ENCODE data around the gene CSMD2.
"Not testable (repeated sequence)": the region's sequence is repeated elsewhere in the genome, so short reads cannot be mapped to it uniquely, and the experiment has no call there.

The CSMD2 gene

GRCh38 chr1:33537885-33538284 is 627.1 kb downstream of the CSMD2 start:
- no peak for DNase-seq (ENCODE audit: low read depth)

GRCh38 chr1:33535334-33535733 is 629.7 kb downstream of the CSMD2 start:
- no peak for DNase-seq (ENCODE audit: low read depth)

GRCh38 chr1:33532936-33533335 is 632.1 kb downstream of the CSMD2 start:
- DNase-seq (ENCODE audit: low read depth) = no peak

DNA sequence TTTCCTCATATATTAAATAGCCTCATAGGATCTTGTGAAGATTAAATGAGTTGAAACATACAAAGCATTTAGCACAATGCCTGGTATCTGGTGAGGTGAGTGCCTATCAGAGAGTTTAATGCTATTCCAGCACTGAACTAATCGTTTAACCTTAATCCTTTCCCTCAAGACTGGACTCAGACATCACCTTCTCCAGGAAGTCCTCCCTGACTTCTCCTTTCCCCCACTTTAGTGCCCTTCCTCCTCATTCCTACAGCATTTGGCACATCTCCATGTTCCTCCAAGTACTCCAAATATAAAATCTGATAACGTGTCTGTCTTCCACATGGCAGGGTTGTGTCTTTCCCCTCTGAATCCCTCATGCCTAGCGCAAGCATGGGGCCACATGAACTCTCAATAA is 632.8 kb downstream of the CSMD2 start:
- no peak for DNase-seq (ENCODE audit: low read depth)

GRCh38 chr1:33529957-33530356 is 635.1 kb downstream of the CSMD2 start:
- no peak for DNase-seq (ENCODE audit: low read depth)

DNA sequence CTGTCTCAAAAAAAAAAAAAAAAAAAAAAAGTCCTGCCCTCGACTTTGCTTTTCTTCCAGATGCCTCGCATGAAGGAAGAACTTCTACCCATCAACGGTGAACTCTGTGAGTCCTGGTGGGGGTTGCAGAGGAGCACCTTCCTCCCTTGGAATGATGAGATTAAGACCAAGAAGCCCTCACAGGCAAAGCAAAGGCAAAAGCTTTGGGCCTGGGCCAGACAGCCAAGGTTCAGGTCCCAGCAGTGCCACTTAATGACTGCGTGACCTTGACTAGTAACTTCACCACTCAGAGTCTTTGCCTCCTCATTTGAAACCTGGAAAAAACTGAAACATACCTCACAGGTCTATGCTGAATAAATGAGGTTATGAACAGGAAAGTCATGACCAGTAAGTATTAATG is 637.1 kb downstream of the CSMD2 start:
- DNase-seq (ENCODE audit: low read depth) = no peak

DNA sequence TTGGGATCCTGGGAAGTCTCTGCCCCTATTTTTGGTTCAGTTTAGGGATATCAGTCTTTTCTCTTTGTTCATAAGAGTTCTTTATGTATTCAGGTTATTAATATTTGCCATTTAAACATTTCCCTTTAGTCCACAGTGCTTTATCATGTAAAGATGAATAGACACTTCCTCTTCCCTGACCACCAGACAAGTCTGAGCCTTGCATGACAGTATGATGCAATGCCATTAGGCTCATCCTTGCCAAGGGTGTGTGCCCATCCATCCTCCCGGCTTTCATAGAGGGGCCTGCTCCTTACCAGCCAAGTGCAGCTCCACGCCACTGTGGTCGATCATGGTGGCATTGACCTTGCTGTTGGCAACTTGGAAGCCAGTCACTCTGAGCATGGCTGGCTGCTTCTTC is 640.4 kb downstream of the CSMD2 start:
- no peak for DNase-seq (ENCODE audit: low read depth)

DNA sequence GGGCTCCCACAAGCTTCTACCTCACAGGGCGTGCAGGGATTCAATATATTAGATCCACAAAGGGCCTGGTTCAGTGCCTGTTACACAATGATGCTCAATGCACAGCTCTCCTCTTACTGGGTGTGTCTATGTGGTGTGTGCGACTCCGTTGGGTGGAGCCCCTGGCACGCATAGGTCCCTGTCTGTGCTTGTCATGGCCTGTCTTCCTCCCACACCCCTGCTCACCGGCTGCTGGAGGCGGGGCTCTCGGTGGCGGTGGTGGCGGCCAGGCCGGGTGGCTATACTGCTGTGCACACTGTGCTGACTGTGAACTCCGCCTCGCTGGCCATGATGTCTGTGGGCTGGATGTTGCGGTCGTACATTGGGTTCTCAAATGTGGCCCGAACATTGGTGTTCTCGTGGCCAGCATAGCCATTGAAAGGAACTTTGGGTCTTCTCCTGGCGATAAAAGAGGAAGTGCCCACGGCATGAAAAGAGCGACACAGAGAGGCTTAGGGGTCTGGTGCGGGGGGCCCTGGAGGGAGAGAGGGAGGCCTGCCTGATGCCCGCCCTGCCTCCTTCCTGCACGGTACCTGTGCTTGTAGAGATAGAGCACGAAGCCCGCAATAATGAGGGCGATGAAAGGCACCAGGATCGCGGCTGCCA is 645.7 kb downstream of the CSMD2 start:
- no peak for DNase-seq (ENCODE audit: low read depth)

DNA sequence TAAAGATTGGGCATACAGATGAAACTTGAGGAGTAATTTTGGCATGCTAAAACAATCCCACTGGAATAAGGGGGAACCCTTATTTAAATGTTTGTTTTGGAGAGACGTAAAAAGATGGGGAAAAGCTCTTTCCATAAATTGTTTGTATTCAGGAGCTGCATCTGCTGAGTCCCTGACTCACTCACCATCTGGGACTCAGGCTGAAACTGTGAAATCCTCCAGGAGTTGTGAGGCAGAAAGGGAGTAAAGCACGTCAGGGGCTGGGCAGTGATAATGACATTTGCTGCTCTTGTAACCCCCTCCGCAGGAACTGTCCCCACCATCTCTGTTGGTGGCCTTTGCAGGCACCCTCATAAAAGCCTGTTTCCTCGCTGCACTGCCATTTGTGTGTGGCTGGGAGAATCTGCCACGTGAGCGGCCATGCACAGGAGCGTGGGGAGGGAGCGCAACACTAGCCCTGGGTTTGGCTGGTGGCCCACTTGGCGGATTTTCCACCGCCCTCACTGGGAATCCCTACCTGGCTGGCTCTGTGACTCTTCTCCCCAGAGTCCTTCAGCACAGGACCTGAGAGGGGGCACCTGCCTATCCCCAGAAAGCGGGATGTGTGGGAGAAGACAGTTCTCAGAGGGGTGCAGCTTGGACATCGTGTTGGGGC is 647.3 kb downstream of the CSMD2 start:
- no peak for DNase-seq (ENCODE audit: low read depth)

DNA sequence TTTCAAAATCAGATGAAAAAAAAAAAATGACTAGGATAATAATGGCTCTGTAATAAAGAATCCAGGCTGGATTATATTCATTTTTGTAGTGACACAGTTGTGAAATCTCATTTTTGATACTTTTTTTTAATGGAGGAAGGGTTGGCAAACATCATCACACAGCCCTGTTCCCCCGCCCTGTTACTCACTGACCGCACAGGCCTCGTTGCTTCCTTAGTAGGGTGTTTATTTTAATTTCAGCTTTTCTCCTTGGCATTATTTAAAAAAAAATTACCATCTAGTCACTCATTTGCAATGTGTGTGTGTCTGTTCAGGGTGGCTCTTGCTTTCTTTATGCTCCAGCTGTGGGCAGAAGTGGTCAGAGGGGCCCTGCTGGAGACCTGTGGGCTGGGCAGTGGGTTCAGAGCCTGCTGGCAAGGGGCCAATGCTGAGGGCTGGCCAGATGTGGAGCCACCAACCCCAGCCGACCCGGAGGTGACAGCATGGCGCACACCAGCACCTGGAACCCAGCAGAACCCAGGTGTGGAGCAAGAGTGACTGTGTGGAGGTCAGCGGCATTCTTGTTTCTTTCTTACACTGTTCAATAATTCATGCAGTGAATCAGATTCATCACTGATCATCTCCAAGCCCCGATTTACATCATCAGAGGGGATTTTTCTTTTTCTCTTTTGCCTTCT is 648.0 kb downstream of the CSMD2 start:
- no peak for DNase-seq (ENCODE audit: low read depth)

DNA sequence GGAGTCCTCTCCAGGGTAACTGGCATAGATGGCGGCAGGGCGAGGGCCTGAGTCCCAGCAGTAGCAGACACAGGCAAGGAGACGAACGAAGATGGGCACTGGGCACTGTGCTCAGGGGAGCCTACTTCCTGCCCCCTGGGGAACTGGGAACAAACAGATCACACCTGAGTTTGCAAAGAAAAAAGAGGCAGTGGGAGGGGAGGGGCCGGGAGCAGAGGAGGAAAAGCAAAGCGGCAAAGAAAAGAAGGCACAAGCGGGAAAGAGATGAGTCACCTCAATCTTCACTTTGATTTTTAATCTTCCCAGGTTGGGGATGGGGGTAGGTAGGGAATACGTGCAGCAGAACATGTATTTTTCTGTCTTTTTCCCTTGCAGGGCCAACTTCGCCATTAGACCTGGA is 648.6 kb downstream of the CSMD2 start:
- no peak for DNase-seq (ENCODE audit: low read depth)

DNA sequence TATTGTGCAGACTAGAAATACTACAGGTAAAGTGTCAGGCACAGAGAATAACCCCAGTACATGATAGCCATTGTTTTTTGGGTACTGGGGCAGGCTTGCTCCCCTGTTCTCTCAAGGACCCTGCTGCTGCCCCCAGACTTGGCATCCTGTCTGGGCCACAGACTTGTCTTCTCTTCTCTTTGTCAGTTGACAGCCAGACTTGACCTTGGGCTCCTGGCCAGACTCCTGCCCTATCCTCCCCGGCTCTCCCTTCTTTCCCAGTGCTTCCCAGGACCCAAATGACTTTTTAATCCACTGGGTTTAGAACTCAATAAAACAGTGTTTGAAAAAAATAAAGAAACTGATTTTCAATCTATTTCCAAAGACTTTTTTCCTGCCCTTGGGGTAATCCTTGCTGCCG is 649.4 kb downstream of the CSMD2 start:
- DNase-seq (ENCODE audit: low read depth) = no peak

- DNase-seq (ENCODE audit: low read depth) = no peak
Observed at GRCh38 chr1:33515112-33515511, 649.9 kb downstream of the CSMD2 start.

GRCh38 chr1:33512226-33513011 is 652.6 kb downstream of the CSMD2 start:
- DNase-seq (ENCODE audit: low read depth) = no peak

DNA sequence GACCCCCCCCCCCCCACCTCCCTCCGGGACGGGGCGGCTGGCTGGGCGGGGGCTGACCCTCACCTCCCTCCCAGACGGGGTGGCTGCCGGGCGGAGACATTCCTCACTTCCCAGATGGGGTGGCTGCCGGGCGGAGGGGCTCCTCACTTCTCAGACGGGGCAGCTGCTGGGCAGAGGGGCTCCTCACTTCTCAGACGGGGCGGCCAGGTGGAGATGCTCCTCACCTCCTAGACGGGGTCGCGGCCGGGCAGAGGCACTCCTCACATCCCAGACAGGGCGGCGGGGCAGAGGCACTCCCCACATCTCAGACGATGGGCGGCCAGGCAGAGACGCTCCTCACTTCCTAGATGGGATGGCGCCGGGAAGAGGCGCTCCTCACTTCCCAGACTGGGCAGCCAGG is 655.8 kb downstream of the CSMD2 start:
- not testable (repeated sequence) for DNase-seq (ENCODE audit: low read depth)

- no peak for DNase-seq (ENCODE audit: low read depth)
Observed at GRCh38 chr1:33508151-33508550, 656.9 kb downstream of the CSMD2 start.

DNA sequence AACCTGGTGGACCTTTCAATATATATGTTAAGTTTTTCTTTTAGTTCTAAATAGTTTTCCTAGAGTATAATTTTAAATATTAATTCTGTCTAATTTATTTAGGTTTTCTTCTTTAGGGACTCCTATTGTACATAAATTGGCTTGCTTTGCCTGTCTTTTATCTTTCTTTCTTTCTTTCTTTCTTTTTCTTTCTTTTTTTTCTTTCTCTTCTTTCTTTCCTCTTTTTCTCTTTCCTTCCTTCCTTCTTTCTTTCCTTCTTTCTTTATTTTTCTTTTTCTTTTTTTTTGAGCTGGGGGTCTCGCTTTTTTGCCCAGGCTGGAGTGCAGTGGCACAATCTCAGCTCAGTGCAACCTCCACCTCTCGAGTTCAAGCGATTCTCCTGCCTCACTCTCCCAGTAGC is 657.4 kb downstream of the CSMD2 start:
- no peak for DNase-seq (ENCODE audit: low read depth)

DNA sequence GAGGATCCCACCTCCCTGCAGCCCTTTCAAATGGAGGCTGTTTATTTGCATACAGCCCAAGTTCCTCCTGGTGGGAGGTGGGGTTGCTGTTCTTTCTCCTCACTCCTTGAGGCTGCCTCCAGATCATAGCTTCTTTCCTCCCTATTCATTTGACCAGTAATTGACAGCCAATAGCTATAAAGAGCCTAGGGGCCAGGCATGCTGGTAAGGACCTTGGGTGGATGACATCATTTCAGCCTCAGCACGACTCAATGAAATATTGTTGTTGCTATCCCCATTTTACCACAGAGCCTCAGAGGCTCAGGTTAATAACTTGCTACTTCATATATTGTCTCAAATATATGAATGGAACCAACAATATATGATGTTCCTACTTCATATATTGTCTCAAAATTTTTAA is 661.5 kb downstream of the CSMD2 start:
- no peak for DNase-seq (ENCODE audit: low read depth)

GRCh38 chr1:33502726-33503125 is 662.3 kb downstream of the CSMD2 start:
- DNase-seq (ENCODE audit: low read depth) = no peak

DNA sequence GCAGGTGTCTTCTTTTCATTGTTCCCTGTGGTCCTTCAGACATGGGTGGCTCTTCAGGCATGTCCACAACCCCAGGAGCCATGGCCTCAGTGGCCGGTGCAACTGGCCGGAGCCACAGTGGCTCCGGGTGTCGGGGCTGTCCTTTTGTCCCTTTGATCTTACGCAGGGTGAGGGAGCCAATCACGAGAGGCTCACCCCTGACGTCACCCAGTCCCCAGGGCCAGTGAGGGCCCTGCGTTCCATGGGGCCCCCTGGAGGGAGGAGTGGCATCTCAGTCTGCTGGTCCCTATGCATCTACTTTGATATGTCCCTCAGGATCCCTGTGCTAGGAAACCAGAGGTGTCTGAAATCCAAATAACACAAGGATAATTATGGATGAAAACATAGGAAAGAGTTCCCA is 663.3 kb downstream of the CSMD2 start:
- no peak for DNase-seq (ENCODE audit: low read depth)

- no peak for DNase-seq (ENCODE audit: low read depth)
Observed at GRCh38 chr1:33501309-33501708, 663.7 kb downstream of the CSMD2 start.

DNA sequence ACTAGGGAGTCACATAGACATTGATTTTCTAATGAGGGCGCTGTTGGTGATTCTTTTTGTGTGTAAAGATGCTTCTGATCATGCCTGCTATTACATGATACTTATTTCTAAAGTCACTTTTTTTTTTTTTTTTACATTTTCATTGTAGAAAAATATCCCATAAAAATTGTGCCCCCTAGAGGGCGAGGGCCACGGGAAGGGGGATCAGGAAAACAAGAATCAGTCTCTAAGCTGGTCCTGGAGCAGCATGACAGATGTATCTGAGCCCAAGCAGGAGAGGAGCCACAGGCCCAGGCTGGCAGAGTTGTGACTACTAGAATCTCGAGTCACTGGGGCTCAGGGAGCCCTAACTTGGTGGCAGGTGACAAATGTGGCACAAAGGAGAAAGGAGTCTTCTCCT is 664.5 kb downstream of the CSMD2 start:
- no peak for DNase-seq (ENCODE audit: low read depth)

- no peak for DNase-seq (ENCODE audit: low read depth)
Observed at GRCh38 chr1:33497410-33497809, 667.6 kb downstream of the CSMD2 start.
